ENCODE results near the gene TSPYL4.

- TF ChIP-seq CTCF (IDR thresholded peaks at IDR 0.05), result no peak
- no peak for TF ChIP-seq POLR2A (IDR thresholded peaks at IDR 0.05)
Measured at GRCh38 chr6:116244284-116244683, 9.6 kb downstream of the TSPYL4 start.

Measured in lower leg skin (tissue), 3 donors.